22Rv1 (cell line): ENCODE measurements around the gene AREG.

Experiments
- CTCF ChIP-seq: fragments of 450-650 bp; IDR thresholded peaks from 2 replicates; pipeline ENCODE4 v1.5.1; 2017; ENCODE audit warnings: mild to moderate bottlenecking
- ZFX ChIP-seq: fragments of 450-650 bp; IDR thresholded peaks from 2 replicates; pipeline ENCODE4 v1.6.1; 2017; ENCODE audit warnings: antibody characterized with exemption, borderline replicate concordance

GRCh38 chr4:74471264-74471663, 26.3 kb downstream of the AREG start:
- no peak for TF ChIP-seq ZFX
- no peak for TF ChIP-seq CTCF
